HEK293 (cell line): ENCODE results near the gene PLEKHH2.

ENCODE experiments used
- CTCF ChIA-PET: fragments of 350-600 bp; formaldehyde crosslinking; extraction: SDS; loops from one replicate; lab custom pipeline; 2021; ENCODE audit warnings: antibody characterized with exemption; lab: Yijun Ruan, JAX
- POLR2A ChIA-PET: fragments of 300-600 bp; formaldehyde crosslinking; extraction: SDS; loops from one replicate; lab custom pipeline; 2020; ENCODE audit warnings: antibody characterized with exemption, inconsistent platforms; lab: Yijun Ruan, JAX
- H3K27ac ChIP-seq: fragments of 200-500 bp; sonication (Bioruptor generic); 2 replicates; pipeline ENCODE4 v1.5.1; 2014; ENCODE audit warnings: low read depth, low read length, control low read depth, inconsistent platforms; ENCODE audit errors: extremely low read depth
- H3K36me3 ChIP-seq, 2 experiments: fragments of 200-500 bp in 1 of 2; sonication (Bioruptor generic) in 1 of 2; 1 replicate in 1 of 2; 2 replicates in 1 of 2; pipeline ENCODE4 v1.5.1; 2014 to 2017; ENCODE audit warnings: inconsistent platforms in 2 of 2, low read length in 2 of 2; ENCODE audit not compliant: control insufficient read depth in 2 of 2, insufficient read depth in 1 of 2
- H3K4me1 ChIP-seq: fragments of 200-500 bp; sonication (Bioruptor generic); 2 replicates; pipeline ENCODE4 v1.5.1; 2014; ENCODE audit warnings: mild to moderate bottlenecking, low read length, inconsistent platforms; ENCODE audit not compliant: control insufficient read depth, insufficient read depth
- H3K4me3 ChIP-seq: 2 replicates; pipeline ENCODE4 v1.5.1; 2011; ENCODE audit warnings: low read depth, mild to moderate bottlenecking, control low read depth, low read length, moderate library complexity
- H3K9me3 ChIP-seq: fragments of 200-500 bp; sonication (Bioruptor generic); 2 replicates; pipeline ENCODE4 v1.5.1; 2014; ENCODE audit warnings: low read depth, low read length, inconsistent platforms; ENCODE audit not compliant: control insufficient read depth, insufficient read depth
- AEBP2 ChIP-seq: fragments of 450-650 bp; formaldehyde crosslinking; IDR thresholded peaks from 2 replicates; pipeline ENCODE4 v1.5.1; 2016; ENCODE audit warnings: missing biosample characterization, missing genetic modification characterization, borderline replicate concordance
- GLIS1 ChIP-seq: fragments of 450-650 bp; formaldehyde crosslinking; IDR thresholded peaks from 2 replicates; pipeline ENCODE4 v1.5.1; 2016; ENCODE audit warnings: missing biosample characterization, missing genetic modification characterization
- GLIS2 ChIP-seq: fragments of 450-650 bp; formaldehyde crosslinking; IDR thresholded peaks from 2 replicates; pipeline ENCODE4 v1.5.1; 2016; ENCODE audit warnings: missing biosample characterization, missing genetic modification characterization
- HIC1 ChIP-seq: fragments of 450-650 bp; formaldehyde crosslinking; IDR thresholded peaks from 2 replicates; pipeline ENCODE4 v1.5.1; 2016; ENCODE audit warnings: missing biosample characterization, missing genetic modification characterization
- KLF1 ChIP-seq: fragments of 450-650 bp; formaldehyde crosslinking; IDR thresholded peaks from 2 replicates; pipeline ENCODE4 v1.5.1; 2016; ENCODE audit warnings: missing biosample characterization, missing genetic modification characterization
- MEIS1 ChIP-seq: sonication (generic); formaldehyde crosslinking; IDR thresholded peaks from 2 replicates; pipeline ENCODE4 v1.8.1; 2022; ENCODE audit warnings: missing genetic modification reagents, mild to moderate bottlenecking, borderline replicate concordance
- PRDM4 ChIP-seq: fragments of 450-650 bp; formaldehyde crosslinking; IDR thresholded peaks from 2 replicates; pipeline ENCODE4 v1.5.1; 2017; ENCODE audit warnings: missing biosample characterization, missing genetic modification characterization
- ZBTB1 ChIP-seq: fragments of 450-650 bp; formaldehyde crosslinking; IDR thresholded peaks from 2 replicates; pipeline ENCODE4 v1.5.1; 2016; ENCODE audit warnings: missing biosample characterization, missing genetic modification characterization
- ZBTB10 ChIP-seq: fragments of 450-650 bp; formaldehyde crosslinking; IDR thresholded peaks from 2 replicates; pipeline ENCODE4 v1.5.1; 2016; ENCODE audit warnings: missing biosample characterization, missing genetic modification characterization
- ZBTB6 ChIP-seq: fragments of 450-650 bp; formaldehyde crosslinking; IDR thresholded peaks from 2 replicates; pipeline ENCODE4 v1.5.1; 2017; ENCODE audit warnings: missing biosample characterization, missing genetic modification characterization
- ZNF280C ChIP-seq: fragments of 450-650 bp; formaldehyde crosslinking; IDR thresholded peaks from 2 replicates; pipeline ENCODE4 v1.5.1; 2016; ENCODE audit warnings: missing biosample characterization, missing genetic modification characterization
- ZNF391 ChIP-seq: fragments of 450-650 bp; formaldehyde crosslinking; IDR thresholded peaks from 2 replicates; pipeline ENCODE4 v1.5.1; 2016; ENCODE audit warnings: low read depth, missing biosample characterization, missing genetic modification characterization, borderline replicate concordance
- ZNF426 ChIP-seq: fragments of 450-650 bp; formaldehyde crosslinking; IDR thresholded peaks from 2 replicates; pipeline ENCODE4 v1.5.1; 2017; ENCODE audit warnings: missing biosample characterization, missing genetic modification characterization, mild to moderate bottlenecking, inconsistent platforms, moderate library complexity
- ZNF596 ChIP-seq: fragments of 450-650 bp; IDR thresholded peaks from 2 replicates; pipeline ENCODE4 v1.5.0; 2018; ENCODE audit warnings: missing biosample characterization, mild to moderate bottlenecking, missing genetic modification characterization, moderate library complexity
- ZNF624 ChIP-seq: fragments of 450-650 bp; formaldehyde crosslinking; IDR thresholded peaks from 2 replicates; pipeline ENCODE4 v1.5.1; 2017; ENCODE audit warnings: missing biosample characterization, missing genetic modification characterization
- ZNF677 ChIP-seq: fragments of 450-650 bp; IDR thresholded peaks from 2 replicates; pipeline ENCODE4 v1.5.0; 2018; ENCODE audit warnings: missing biosample characterization, mild to moderate bottlenecking, missing genetic modification characterization, moderate library complexity
- ZNF843 ChIP-seq: fragments of 450-650 bp; formaldehyde crosslinking; IDR thresholded peaks from 2 replicates; pipeline ENCODE4 v1.5.1; 2016; ENCODE audit warnings: missing biosample characterization, missing genetic modification characterization
- ZSCAN4 ChIP-seq: fragments of 450-650 bp; formaldehyde crosslinking; IDR thresholded peaks from 2 replicates; pipeline ENCODE4 v1.5.1; 2017; ENCODE audit warnings: missing biosample characterization, missing genetic modification characterization

The PLEKHH2 gene

GRCh38 chr2:43754180-43754579, 117.1 kb downstream of the PLEKHH2 start (continued):
- no peak for TF ChIP-seq GLIS2 (tag by site-specific recombination)
- TF ChIP-seq GLIS1 (tag by site-specific recombination): no peak
- TF ChIP-seq, all 188 proteins: peak for 1

- Histone ChIP-seq H3K9me3 (no peaks in the 10 kb centered on the region), H3K27ac (no peak overlapping the region), H3K36me3 (peaks cover 3 to 6% of the 10 kb centered on the region in 2 experiments; a peak in 2 of 3 replicates), H3K4me1 (no peaks in the 10 kb centered on the region), H3K4me3 (no peak overlapping the region)
- CTCF ChIA-PET: no interaction called here
- no peak for TF ChIP-seq ZBTB10 (tag by site-specific recombination)
- TF ChIP-seq MEIS1: no peak
- no peak for TF ChIP-seq ZNF677 (tag by site-specific recombination)
- TF ChIP-seq KLF1 (tag by site-specific recombination): no peak
- POLR2A ChIA-PET: no interaction called here
Measured at GRCh38 chr2:43758739-43759138, 121.7 kb downstream of the PLEKHH2 start.

- Histone ChIP-seq H3K27ac (no peak overlapping the region), H3K4me3 (no peak overlapping the region), H3K9me3 (no peaks in the 10 kb centered on the region), H3K36me3 (peaks cover 1 to 3% of the 10 kb centered on the region in 2 experiments; a peak in 2 of 3 replicates), H3K4me1 (no peaks in the 10 kb centered on the region)
- CTCF ChIA-PET: no interaction called here
- POLR2A ChIA-PET: no interaction called here
- no peak for TF ChIP-seq AEBP2 (tag by site-specific recombination)
- no peak for TF ChIP-seq PRDM4 (tag by site-specific recombination)
- TF ChIP-seq ZBTB6 (tag by site-specific recombination): no peak
- no peak for TF ChIP-seq ZNF624 (tag by site-specific recombination)
- no peak for TF ChIP-seq ZNF426 (tag by site-specific recombination)
- no peak for TF ChIP-seq ZNF677 (tag by site-specific recombination)
- no peak for TF ChIP-seq HIC1 (tag by site-specific recombination)
- no peak for TF ChIP-seq ZNF843 (tag by site-specific recombination)
- TF ChIP-seq ZNF391 (tag by site-specific recombination): no peak
- TF ChIP-seq ZSCAN4 (tag by site-specific recombination): no peak
- TF ChIP-seq ZBTB1: no peak
- no peak for TF ChIP-seq ZNF596 (tag by site-specific recombination)
- no peak for TF ChIP-seq ZNF280C (tag by site-specific recombination)
Measured at GRCh38 chr2:43759195-43759594, 122.1 kb downstream of the PLEKHH2 start.
